ENCODE data around the gene OR52N2. TPM values are rescaled to one million over a fixed set of nuclear protein-coding genes. Genes with fewer than 3 reads are reported as not detected.

The OR52N2 gene
- total RNA-seq, 4 donors from 2014 or later, result not detected

DNA sequence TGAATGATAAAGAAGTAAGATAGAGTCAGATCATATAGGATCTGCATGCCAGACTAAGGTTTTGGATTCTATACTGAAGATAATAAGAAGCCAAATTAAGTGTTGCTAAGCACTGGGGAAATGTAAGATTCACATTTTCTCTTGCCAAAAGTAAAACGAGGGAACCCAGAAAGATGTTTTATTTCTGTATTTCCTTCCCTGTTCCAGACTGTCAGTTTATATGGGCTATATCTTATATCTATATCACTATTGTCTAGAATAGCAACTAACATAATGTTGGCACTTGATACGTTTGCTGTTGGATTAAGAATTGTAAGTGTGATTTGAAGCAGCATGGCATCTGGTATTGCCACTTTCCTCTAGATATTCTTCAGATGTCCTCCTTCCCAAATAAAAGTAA, 24.7 kb downstream of the OR52N2 start:
- H3K9me3 ChIP-seq, result no peaks in the 10 kb centered on the region
- H3K27me3 ChIP-seq, result no peaks in the 10 kb centered on the region
- ATAC-seq (no peak), DNase-seq (no peak)
- in situ Hi-C loops (cut with MboI; ENCODE audit: low sequenced_read_pairs in 4 of 4), result no loop called here
- no peaks in the 10 kb centered on the region for H3K36me3 ChIP-seq
- intact Hi-C loops (cut with DNase I; ENCODE audit: low total_unique reads), result no loop called here
- H3K4me1 ChIP-seq, result no peaks in the 10 kb centered on the region
- H3K27ac ChIP-seq, result no peak overlapping the region
- H3K4me3 ChIP-seq, result no peak overlapping the region
- no peak for TF ChIP-seq POLR2A (IDR thresholded peaks at IDR 0.05)
- TF ChIP-seq, protein P1, sequence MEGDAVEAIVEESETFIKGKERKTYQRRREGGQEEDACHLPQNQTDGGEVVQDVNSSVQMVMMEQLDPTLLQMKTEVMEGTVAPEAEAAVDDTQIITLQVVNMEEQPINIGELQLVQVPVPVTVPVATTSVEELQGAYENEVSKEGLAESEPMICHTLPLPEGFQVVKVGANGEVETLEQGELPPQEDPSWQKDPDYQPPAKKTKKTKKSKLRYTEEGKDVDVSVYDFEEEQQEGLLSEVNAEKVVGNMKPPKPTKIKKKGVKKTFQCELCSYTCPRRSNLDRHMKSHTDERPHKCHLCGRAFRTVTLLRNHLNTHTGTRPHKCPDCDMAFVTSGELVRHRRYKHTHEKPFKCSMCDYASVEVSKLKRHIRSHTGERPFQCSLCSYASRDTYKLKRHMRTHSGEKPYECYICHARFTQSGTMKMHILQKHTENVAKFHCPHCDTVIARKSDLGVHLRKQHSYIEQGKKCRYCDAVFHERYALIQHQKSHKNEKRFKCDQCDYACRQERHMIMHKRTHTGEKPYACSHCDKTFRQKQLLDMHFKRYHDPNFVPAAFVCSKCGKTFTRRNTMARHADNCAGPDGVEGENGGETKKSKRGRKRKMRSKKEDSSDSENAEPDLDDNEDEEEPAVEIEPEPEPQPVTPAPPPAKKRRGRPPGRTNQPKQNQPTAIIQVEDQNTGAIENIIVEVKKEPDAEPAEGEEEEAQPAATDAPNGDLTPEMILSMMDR (IDR thresholded peaks at IDR 0.05 in 4 of 5, conservative IDR thresholded peaks at IDR 0.05 in 1 of 5), result no peak

DNA sequence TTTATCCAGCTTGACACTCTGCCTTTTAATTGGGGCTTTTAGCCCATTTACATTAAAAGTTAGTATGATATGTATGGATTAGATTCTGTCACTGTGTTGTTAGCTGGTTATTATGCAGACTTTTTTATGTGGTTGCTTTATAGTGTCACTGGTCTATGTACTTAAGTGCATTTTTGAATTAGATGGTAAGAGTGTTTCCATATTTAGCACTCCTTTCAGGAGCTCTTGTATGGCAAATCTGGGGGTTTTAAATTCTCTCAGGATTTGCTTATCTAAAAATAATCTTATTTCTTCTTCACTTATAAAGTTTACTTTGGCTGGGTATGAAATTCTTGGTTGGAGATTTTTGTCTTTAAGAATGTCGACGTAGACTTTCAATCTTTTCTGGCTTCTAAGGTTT, 29.0 kb downstream of the OR52N2 start:
- in situ Hi-C loops (cut with MboI; ENCODE audit: low sequenced_read_pairs in 4 of 4), result no loop called here
- H3K9me3 ChIP-seq, result no peaks in the 10 kb centered on the region
- no peak for TF ChIP-seq POLR2A (IDR thresholded peaks at IDR 0.05)
- TF ChIP-seq, protein P1 (IDR thresholded peaks at IDR 0.05 in 4 of 5, conservative IDR thresholded peaks at IDR 0.05 in 1 of 5), result no peak
- no peaks in the 10 kb centered on the region for H3K36me3 ChIP-seq
- DNase-seq (no peak), ATAC-seq (no peak)
- no peak overlapping the region for H3K4me3 ChIP-seq
- no peaks in the 10 kb centered on the region for H3K4me1 ChIP-seq
- intact Hi-C loops (cut with DNase I; ENCODE audit: low total_unique reads), result no loop called here
- no peaks in the 10 kb centered on the region for H3K27me3 ChIP-seq
- H3K27ac ChIP-seq, result no peak overlapping the region

DNA sequence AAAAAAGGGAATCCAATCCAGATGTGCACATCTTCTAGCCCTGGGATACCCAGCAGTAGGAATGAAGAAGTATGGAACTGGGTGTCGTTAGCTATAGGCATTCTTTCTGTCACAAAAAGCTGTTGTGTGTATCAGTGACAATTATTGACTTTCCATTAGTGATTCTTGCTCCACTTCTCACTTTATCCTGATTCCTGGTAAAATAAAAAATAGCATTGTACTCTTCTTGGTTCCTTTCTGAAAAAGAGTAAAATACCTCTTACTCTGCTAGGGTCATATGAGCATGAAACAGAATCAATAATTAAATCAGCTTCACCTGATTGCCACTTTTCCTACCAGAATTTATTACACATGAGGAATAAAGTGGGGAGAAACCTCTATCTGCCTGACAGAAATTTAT, 33.1 kb downstream of the OR52N2 start, which contains the start of gene OR52E6:
Gene OR52E6 (minus strand): TSS at position 101 of the 400 bp plus-strand sequence. CDS start 0 bp downstream, at position 101.
- ATAC-seq (no peak), DNase-seq (no peak)
- in situ Hi-C loops (cut with MboI; ENCODE audit: low sequenced_read_pairs in 4 of 4), result no loop called here
- Histone ChIP-seq H3K36me3 (no peaks in the 10 kb centered on the region), H3K27me3 (no peaks in the 10 kb centered on the region), H3K4me1 (no peaks in the 10 kb centered on the region), H3K27ac (no peak within 1 kb of the TSS), H3K4me3 (no peak within 1 kb of the TSS), H3K9me3 (no peaks in the 10 kb centered on the region)
- intact Hi-C loops (cut with DNase I; ENCODE audit: low total_unique reads), result no loop called here
- no peak for TF ChIP-seq POLR2A (IDR thresholded peaks at IDR 0.05)
- TF ChIP-seq, protein P1 (IDR thresholded peaks at IDR 0.05 in 4 of 5, conservative IDR thresholded peaks at IDR 0.05 in 1 of 5), result no peak

DNA sequence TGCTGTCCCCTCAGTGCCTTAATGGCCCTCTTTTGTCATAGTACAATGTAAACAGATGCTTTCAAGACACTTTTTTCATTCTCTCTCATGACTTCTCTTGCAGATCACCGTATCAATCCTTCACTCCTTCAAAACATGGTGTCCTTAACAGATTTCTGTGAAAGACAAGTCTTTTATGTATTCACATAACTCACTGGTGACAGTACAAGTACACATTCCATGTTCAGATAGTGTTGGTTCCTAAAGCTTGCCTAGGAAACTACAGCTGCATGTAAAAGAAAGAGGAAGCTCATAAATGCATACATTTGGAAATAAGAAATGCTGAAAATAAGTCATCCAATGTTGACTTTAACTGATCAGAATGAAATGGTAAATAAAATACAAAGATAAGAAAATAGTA, 38.0 kb downstream of the OR52N2 start:
- ATAC-seq, result no peak
- no peak overlapping the region for H3K27ac ChIP-seq
- in situ Hi-C loops (cut with MboI; ENCODE audit: low sequenced_read_pairs in 4 of 4), result no loop called here

More for the DNA sequence above, 38.0 kb downstream of the OR52N2 start:
- Histone ChIP-seq H3K36me3 (no peaks in the 10 kb centered on the region), H3K9me3 (no peaks in the 10 kb centered on the region), H3K4me1 (no peaks in the 10 kb centered on the region), H3K27me3 (no peaks in the 10 kb centered on the region), H3K4me3 (no peak overlapping the region)
- TF ChIP-seq POLR2A (IDR thresholded peaks at IDR 0.05), result no peak
- TF ChIP-seq, protein P1 (IDR thresholded peaks at IDR 0.05 in 4 of 5, conservative IDR thresholded peaks at IDR 0.05 in 1 of 5), result no peak
- no peak for DNase-seq
- intact Hi-C loops (cut with DNase I; ENCODE audit: low total_unique reads), result no loop called here
